Panc1 (cell line): ENCODE data around the gene CLDN5.

Experiments
- POLR2AphosphoS5 ChIP-seq: IDR thresholded peaks from 2 replicates; pipeline ENCODE4 v1.6.1; 2012; ENCODE audit warnings: mild to moderate bottlenecking, low read depth, low read length, moderate library complexity
- TF ChIP-seq, protein P1 (sequence below): fragments of 450-650 bp; IDR thresholded peaks from 2 replicates; pipeline ENCODE4 v1.5.1; 2017; ENCODE audit warnings: mild to moderate bottlenecking

DNA sequence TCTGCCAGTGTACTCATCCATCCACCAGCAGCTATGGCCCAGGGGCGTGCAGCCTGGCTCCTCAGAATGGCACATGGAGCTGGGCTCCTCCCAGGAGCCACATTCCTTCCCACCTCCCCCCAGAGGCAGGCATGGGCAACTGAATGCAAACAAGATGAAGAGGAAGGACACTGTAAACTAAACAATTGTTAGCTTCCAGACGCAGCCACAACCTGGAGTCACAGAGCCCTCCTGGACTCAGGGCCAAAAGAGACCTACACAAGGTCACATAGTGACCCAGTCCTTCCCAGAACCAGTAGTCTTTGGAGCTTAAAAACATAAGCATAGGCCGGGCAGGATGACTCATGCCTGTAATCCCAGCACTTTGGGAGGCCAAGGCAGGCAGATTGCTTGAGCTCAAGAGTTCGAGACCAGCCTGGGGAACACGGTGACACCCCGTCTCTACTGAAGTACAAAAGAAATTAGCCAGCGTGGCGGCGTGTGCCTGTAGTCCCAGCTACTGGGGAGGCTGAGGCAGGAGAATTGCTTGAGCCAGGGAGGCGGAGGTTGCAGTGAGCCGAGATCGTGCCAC, 30.7 kb upstream of the CLDN5 start:
- TF ChIP-seq POLR2AphosphoS5 = no peak
- TF ChIP-seq, protein P1, sequence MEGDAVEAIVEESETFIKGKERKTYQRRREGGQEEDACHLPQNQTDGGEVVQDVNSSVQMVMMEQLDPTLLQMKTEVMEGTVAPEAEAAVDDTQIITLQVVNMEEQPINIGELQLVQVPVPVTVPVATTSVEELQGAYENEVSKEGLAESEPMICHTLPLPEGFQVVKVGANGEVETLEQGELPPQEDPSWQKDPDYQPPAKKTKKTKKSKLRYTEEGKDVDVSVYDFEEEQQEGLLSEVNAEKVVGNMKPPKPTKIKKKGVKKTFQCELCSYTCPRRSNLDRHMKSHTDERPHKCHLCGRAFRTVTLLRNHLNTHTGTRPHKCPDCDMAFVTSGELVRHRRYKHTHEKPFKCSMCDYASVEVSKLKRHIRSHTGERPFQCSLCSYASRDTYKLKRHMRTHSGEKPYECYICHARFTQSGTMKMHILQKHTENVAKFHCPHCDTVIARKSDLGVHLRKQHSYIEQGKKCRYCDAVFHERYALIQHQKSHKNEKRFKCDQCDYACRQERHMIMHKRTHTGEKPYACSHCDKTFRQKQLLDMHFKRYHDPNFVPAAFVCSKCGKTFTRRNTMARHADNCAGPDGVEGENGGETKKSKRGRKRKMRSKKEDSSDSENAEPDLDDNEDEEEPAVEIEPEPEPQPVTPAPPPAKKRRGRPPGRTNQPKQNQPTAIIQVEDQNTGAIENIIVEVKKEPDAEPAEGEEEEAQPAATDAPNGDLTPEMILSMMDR = no peak
